Activated CD8-positive, alpha-beta memory T cell treated with anti-CD3 and anti-CD28 coated beads for 36 hours (primary cell): ENCODE data around the gene PRDM1. TPM values are rescaled to one million over a fixed set of nuclear protein-coding genes. Genes with fewer than 3 reads are reported as not detected.

ENCODE experiments used
- CTCF ChIA-PET: fragments of 350-600 bp; sonication (Branson Sonifier 250); formaldehyde crosslinking; loops from one replicate; lab custom pipeline; 2021; ENCODE audit warnings: antibody characterized with exemption; lab: Charles Lee
- POLR2A ChIA-PET: fragments of 350-600 bp; sonication (Branson Sonifier 250); formaldehyde crosslinking; loops from one replicate; lab custom pipeline; 2021; ENCODE audit warnings: antibody characterized with exemption; lab: Charles Lee
- total RNA-seq, 2 experiments: library from RNA; stranded (reverse); gene quantifications; one replicate each; pipeline ENCODE4 v1.2.3, GENCODE V29; 2021

The PRDM1 gene
- total RNA-seq, 2 experiments from 2014 or later, result 89.4 to 94.3 TPM

DNA sequence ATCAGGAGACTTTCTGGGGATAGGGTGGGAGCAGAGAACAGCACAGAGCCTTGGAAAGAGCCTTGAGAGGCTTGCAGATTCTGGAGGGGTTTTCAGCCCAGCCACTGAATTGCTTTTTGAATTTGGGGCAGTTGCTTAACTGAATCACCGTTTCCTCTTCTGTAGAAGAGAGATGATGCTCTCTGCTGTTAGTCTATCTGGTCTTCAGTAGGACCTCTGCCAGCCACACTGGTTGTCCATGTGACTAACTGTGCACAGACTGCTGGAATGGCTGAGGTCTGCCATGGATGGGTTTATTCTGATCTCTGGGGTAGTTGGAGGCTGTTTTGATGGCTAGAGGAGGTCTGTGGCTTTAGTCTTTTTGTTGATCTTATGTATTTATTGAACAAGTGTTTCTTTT, 21.4 kb upstream of the PRDM1 start:
- ChIA-PET CTCF (no interaction called here), POLR2A (no interaction called here)

DNA sequence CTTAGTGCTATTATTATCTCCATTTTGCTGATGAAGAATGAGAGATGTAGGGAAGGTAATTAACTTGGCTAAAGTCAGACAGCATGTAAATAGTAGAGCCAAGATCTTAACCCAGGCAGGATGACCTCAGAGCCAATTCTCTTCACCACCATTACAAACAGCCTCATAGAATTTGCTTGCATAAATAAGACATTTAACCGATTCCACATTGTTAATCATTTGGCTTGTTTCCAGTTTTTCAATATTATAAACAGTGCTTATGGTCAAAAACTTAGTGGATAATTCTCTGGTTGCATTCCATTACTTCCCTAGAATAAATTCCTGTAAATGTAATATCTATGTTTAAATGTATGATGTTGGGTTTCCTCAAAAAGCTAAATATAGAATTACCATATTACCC, 19.1 kb upstream of the PRDM1 start:
- POLR2A ChIA-PET, result no interaction called here
- CTCF ChIA-PET, result interaction anchor here (0.6 kb wide), 1 partner anchor 676 kb away, joined by 4 read pairs; no protein-coding TSS in a partner anchor

GRCh38 chr6:106069478-106069877, 16.7 kb upstream of the PRDM1 start:
- ChIA-PET CTCF (no interaction called here), POLR2A (no interaction called here)

DNA sequence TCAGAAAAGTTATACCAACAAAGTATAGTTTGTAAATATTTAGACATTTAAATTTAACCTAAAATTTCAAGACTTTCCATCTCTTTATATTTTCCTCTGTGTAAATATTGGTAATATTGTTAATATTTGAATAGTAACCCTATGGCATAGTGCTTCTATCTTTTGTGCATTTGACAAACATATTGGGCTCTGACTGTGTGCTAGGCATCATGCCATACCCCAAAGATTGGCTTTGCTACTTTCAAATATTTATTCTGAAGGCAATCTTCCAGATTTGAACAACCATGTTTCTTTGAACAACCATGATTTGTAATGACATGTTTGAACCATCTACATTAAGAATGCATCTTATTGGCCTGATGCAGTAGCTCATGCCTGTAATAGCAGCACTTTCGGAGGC, 15.5 kb upstream of the PRDM1 start:
- POLR2A ChIA-PET, result no interaction called here
- CTCF ChIA-PET, result no interaction called here

- ChIA-PET CTCF (interaction anchor here (0.7 to 0.8 kb wide), 2 partner anchors 14 to 80 kb away, joined by 3 read pairs; partner anchors contain the start of gene PRDM1), POLR2A (no interaction called here)
Observed at GRCh38 chr6:106072501-106073090, 13.5 kb upstream of the PRDM1 start.

- CTCF ChIA-PET, result interaction anchor here (0.6 kb wide), 1 partner anchor 91 kb away, joined by 3 read pairs; no protein-coding TSS in a partner anchor
- POLR2A ChIA-PET, result no interaction called here
Observed at GRCh38 chr6:106074146-106074545, 12.0 kb upstream of the PRDM1 start.

GRCh38 chr6:106076139-106076538, 10.0 kb upstream of the PRDM1 start:
- ChIA-PET CTCF (no interaction called here), POLR2A (no interaction called here)

DNA sequence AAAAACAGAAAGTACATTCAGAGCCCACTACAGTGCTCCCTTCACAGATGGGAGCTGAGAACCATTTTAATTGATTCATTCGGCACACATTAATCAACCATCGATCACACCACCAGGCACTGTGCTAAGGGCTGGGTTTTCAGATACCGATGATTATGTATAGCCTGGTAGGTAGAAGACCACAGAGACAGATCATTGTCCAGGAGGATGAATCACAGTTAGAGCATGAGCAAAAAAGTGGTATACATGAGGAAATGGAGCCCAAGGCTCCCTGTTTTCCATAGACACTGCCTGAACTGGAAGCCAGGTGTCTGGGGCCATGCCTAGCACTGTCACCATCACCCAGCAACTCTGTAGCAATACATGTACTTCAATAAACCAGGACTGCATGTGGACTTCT, 9.0 kb upstream of the PRDM1 start:
- CTCF ChIA-PET, result no interaction called here

GRCh38 chr6:106077881-106078280, 8.3 kb upstream of the PRDM1 start:
- ChIA-PET CTCF (interaction anchor here (1.4 kb wide), 1 partner anchor 84 kb away, joined by 3 read pairs; no protein-coding TSS in a partner anchor), POLR2A (interaction anchor here (0.6 kb wide), 1 partner anchor 620 kb away, joined by 6 read pairs; no protein-coding TSS in a partner anchor)

More for the DNA sequence above, 9.0 kb upstream of the PRDM1 start:
- POLR2A ChIA-PET, result no interaction called here

- ChIA-PET POLR2A (no interaction called here), CTCF (no interaction called here)
Observed at GRCh38 chr6:106079961-106080762, 6.0 kb upstream of the PRDM1 start.

- ChIA-PET CTCF (no interaction called here), POLR2A (no interaction called here)
Observed at GRCh38 chr6:106080763-106081095, 5.4 kb upstream of the PRDM1 start.

DNA sequence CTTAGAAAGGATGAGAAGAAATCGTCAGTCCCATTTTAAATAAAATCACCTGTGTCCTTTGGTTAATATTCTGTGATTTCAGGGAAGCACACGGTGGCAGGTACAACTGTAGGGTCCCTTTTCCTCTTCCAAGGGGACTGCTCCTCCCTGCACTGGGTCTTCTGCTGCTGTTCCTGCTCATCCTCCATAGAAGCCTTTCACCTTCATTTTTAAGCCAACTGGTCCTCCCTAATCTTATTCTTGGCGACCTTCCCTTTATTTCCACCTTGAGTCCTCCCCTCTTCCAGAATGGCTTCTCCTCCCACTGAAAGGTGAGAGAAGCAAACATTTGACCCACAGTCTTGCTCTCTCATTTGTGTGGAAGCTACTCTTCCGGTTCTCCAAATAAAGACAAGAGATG, 4.4 kb upstream of the PRDM1 start:
- ChIA-PET POLR2A (no interaction called here), CTCF (no interaction called here)

DNA sequence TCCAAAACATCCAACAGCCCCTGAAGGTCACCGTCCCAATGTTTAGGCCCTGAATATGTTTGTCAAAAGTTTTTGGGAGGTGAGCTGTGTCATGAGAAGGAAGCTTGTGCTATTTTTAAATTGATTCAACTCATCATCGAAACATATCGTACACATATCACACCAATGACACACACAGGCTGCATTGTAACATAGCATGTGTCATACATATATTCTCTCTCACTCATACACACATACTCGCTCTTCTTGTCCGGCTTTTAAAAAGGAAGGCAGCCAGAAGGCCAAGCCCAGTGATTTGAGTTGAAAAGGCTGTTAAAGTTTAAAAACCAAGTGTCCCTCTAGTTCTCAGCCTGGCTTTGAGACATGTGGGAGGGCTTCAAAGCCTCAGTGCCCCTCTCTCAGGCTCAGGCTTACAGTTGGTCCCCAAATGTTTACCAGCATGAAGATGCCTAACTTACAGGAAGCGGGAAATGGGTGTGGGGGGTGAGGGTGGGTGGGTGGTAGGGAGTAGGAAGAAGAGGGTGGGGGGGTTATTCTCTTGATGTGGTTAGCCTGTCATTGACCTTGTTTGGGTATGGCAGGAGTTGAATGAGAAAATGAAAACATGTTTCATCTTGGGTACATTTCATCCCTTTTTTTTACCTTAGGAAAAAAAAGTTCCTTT, 3.3 kb upstream of the PRDM1 start:
- ChIA-PET POLR2A (interaction anchor here (0.7 to 2.3 kb wide), 7 partner anchors 10 to 162 kb away, joined by 3 to 16 read pairs (median 5); no protein-coding TSS in a partner anchor), CTCF (interaction anchor here (1.4 to 1.9 kb wide), 2 partner anchors 90 to 141 kb away, joined by 5 to 9 read pairs; no protein-coding TSS in a partner anchor)

GRCh38 chr6:106083618-106084017, 2.5 kb upstream of the PRDM1 start:
- ChIA-PET CTCF (interaction anchor here (1.0 to 1.9 kb wide), 4 partner anchors 91 to 652 kb away, joined by 3 to 9 read pairs (median 4); no protein-coding TSS in a partner anchor), POLR2A (interaction anchor here (0.7 to 2.3 kb wide), 8 partner anchors 9 to 163 kb away, joined by 3 to 16 read pairs (median 4); no protein-coding TSS in a partner anchor)

DNA sequence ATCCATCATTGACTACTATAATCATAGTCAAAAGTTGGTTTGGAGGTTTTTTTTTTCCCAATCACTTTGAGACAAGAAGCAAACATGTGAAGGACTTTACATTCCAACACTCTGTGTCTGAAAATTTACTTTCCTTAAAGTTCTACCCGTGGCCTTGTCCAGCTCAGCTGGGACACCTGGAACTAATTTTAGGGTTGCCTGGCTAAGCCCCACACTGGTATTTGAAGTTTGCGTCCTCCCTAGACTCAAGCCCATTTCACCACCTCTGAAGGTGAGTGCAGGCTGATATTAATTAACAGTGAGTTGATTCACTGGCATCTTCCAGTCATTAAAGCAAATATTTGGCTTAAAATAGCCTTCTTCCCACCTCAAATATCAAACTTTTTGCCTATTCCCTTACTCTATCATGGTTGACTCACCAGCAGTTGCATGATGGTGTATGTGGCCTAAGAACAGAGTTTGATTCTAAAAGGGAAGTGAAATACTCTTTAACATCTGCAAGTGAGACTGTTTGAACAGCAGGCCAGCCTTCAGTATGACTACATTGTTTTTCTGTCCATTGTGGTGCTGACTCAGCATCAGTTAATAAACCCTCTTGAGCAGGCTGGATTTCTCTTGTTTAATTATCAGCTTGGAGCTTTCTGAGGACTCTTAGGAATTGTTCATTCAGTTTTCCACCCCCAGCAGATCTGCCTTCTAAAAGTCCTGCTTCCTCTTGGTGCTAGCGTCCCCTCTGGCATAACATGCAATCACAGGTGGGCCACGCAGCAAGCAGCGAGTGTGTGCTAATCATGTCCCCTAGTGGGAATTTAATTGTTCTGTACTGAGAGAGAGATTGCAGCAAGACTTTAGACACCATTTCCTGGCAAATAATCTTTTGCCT, 1.8 kb upstream of the PRDM1 start:
- ChIA-PET CTCF (interaction anchor here (1.0 to 1.9 kb wide), 4 partner anchors 92 to 653 kb away, joined by 3 to 9 read pairs (median 4); no protein-coding TSS in a partner anchor), POLR2A (interaction anchor here (0.9 to 2.3 kb wide), 6 partner anchors 9 to 90 kb away, joined by 4 to 16 read pairs (median 5); no protein-coding TSS in a partner anchor)

- CTCF ChIA-PET, result interaction anchor here (1.0 to 3.1 kb wide), 6 partner anchors 13 to 654 kb away, joined by 4 to 17 read pairs (median 5); no protein-coding TSS in a partner anchor
Observed at GRCh38 chr6:106084989-106085691, 996 bp upstream of the PRDM1 start.

DNA sequence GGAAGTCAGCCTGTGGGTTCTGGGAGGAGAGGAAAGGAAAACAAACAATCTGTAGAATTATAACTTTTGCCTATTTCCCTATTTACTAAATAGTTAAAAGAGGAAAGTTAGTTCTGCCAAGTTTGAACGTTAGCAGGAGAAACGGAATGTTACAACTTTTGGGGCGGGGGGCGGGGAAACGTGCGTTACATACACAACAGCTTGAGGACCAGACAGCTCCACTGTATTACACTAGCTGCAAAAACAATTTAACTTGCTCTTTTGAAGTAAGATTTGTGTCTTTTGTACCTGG, 498 bp upstream of the PRDM1 start:
- CTCF ChIA-PET, result interaction anchor here (1.0 to 3.1 kb wide), 8 partner anchors 12 to 629 kb away, joined by 3 to 17 read pairs (median 4); no protein-coding TSS in a partner anchor

More at GRCh38 chr6:106084989-106085691, 996 bp upstream of the PRDM1 start:
- POLR2A ChIA-PET, result interaction anchor here (1.0 to 2.4 kb wide), 6 partner anchors 11 to 185 kb away, joined by 4 to 10 read pairs (median 8); no protein-coding TSS in a partner anchor

More for the DNA sequence above, 498 bp upstream of the PRDM1 start:
- POLR2A ChIA-PET, result interaction anchor here (0.5 to 2.6 kb wide), 9 partner anchors 9 to 654 kb away, joined by 4 to 27 read pairs (median 6); no protein-coding TSS in a partner anchor
